ENCODE data around the gene FNDC3A.
"Not testable (repeated sequence)": the region's sequence is repeated elsewhere in the genome, so short reads cannot be mapped to it uniquely, and the experiment has no call there.

Gene FNDC3A

DNA sequence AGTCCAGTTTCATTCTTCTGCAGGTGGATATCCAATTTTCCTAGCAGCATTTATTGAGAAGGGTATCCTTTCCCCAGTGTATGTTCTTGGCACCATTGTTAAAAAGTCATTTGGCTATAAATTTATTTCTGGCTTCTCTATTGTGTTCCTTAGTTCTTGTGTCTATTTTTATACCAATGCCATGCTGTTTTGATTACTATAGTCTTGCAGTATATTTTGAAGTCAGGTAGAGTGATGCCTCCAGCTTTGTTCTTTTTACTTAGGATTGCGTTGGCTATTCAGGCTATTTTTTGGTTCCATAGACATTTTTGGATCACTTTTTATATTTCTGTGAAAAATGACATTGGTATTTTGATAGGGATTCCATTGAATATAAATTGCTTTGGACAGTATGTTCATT lies 172.7 kb downstream of the FNDC3A start:
- DNase-seq = no peak

- not testable (repeated sequence) for DNase-seq
Observed at GRCh38 chr13:49157955-49158584, 182.4 kb downstream of the FNDC3A start.

GRCh38 chr13:49163162-49163561 lies 187.4 kb downstream of the FNDC3A start:
- not testable (repeated sequence) for DNase-seq

DNA sequence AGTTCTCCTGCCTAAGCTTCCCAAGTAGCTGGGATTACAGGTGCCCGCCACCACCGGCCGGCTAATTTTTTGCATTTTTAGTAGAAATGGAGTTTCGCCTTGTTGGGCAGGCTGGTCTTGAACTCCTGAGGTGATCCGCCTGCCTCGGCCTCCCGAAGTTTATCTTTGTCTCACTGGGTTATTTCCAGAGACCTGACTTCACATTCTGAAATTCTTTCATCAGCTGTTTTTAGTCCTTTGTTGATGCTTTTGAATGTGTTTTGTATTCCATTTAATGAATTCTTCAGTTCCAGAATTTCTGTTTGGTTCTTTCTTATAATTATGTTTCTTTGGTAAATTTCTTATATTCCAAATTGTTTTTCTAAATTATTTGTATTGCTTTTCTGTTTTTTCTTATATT lies 189.0 kb downstream of the FNDC3A start:
- DNase-seq = no peak

DNA sequence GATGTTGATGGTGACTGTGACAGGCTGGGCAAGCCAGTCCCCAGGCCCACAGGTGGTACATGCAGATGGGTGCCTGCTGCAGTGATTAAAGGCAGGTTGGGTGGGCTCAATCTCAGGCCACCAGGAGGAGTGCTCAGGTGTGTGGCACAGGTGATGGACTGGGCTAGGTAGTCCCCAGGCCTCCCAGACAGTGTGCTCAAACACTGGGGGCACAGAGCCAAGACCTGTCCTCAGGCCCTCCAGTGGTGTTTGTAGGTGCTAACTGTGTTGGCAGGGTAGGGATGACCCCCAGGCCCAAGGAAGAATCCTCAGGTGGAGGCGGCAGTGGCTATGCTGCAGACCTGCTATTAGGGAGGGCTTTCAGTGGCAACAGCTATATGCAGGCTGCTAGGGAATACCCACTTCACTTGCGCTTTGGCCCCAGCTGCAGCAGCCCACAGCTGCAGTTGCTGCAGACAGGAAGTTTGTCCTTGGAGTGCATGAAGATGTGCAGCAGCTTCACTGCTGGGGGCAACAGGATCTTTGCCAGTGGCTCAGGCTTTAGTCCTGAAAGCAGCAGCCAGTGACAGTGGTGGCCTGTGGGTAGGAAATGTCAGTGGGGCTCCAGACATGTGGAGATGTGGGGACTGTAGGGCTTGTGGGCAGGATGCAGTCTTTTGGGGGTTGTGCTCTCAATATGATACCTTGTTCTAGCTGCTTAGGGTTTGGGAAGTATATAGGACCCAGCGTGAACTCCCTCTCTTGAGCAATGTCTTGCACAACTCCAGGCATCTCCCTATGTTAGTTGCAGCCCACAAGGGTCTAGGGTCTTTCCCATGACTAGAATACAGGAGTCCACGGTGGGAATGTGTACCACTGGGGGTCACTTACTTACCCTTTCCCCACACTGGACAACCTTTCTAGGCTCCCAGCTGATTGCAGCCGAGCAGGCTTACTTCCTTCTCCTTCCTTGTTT lies 190.4 kb downstream of the FNDC3A start:
- no peak for DNase-seq

DNA sequence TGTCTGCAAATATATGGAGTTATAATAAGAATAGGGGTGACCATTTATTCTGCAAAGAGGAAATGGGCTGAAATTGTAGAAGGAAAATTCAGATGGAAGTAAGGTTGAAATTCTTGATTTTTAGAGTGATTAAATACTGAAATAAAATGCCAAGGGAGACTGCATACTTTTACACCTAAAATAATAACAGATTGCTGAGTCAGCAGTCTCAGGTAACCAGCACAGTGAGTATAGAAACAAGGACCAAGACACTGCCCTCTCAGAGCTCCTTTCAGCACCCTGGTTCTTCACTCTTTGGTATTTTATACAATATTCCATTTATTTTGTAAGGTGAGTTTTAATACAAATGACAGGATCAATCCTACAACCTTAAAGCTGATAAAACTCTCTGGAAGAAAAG lies 195.6 kb downstream of the FNDC3A start:
- DNase-seq = no peak

DNA sequence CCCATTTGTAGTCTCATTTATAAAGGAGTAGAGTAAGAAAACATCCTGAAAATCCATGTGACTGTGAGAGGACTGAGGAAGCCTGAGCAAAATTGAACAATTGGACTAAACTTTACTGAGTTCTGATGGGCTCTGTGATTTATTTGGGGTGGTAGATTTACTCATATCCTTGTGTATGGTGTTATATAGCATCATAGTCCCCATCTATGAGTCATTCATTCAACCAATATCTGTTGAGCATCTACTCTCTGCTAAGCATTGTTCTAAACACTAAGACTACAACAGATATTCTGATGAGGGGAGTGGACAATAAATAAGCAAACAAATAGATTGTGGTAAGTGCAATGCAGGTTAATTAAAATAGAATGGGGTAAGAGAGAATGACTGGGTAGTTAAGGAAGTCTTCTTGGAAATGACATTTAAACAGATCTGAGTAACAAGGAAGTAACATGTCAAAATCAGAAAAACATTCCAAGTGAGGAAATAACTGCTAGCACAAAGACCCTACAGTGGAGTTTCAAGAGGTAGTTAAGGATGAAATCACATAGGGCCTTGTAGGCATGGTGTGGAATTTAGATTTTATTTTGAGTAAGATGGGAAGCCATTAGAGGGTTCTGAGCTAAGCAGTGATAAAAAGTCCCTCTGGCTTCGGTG lies 208.1 kb downstream of the FNDC3A start:
- DNase-seq = no peak

DNA sequence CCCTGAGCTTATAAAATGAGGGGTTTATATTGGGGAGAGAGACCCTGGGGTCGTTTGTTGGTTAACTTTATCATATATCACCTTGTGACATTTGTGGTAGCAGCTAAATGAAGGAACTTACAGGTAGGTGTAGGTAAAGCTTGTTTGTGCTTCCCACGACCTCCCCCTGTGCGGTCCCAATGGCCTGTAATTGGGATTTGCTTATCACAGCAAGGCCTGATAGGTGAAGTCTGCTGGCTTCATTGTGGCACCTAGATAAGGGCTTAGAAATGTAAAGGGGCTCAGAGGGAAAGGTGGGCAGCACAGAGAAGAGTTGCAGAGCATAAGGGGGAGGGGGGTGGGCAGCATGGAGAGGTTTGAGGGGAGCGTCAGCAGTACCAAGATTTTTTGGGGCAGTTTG lies 208.9 kb downstream of the FNDC3A start:
- DNase-seq = no peak

DNA sequence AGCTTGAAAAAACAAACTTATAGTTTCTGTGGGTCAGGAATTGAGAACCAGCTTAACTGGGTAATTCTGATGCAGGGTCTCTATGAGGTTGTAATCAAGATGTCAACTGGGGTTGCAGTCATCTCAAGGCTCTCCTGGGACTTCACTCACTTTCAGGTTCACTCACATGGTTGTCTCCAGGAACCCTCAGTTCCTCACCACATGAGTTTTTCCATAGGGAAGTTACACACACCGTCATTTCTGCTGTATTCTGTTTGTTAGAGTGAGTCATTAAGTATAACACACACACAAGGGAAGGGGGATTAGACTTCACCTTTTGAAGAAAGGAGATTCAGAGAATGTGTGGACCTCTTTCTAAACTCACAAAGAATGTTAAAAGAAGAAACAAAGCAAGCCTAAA lies 209.6 kb downstream of the FNDC3A start:
- no peak for DNase-seq

- no peak for DNase-seq
Observed at GRCh38 chr13:49190901-49191300, 215.2 kb downstream of the FNDC3A start.

DNA sequence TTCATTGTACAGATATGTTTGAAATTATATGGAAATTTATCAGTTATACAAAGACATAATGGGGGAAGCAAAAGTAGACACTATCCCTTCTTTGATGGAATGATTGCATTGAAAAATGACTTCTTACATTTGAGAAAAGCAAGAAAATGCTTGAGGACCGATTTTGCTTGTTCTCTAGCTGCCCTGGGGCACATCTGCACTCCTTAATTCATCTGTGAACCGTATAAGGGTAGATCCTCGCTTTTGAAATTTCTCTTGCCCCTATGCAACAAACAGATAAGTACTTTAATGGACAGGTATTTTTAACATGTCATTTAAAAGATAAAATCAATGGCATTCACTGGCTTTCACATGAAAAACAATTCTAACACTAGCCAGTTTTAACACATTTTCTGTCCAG lies 230.9 kb downstream of the FNDC3A start:
- DNase-seq = no peak

GRCh38 chr13:49208619-49209018 lies 232.9 kb downstream of the FNDC3A start:
- no peak for DNase-seq

- no peak for DNase-seq
Observed at GRCh38 chr13:49210114-49210513, 234.4 kb downstream of the FNDC3A start.

- DNase-seq = no peak
Observed at GRCh38 chr13:49210669-49211068, 235.0 kb downstream of the FNDC3A start.

- no peak for DNase-seq
Observed at GRCh38 chr13:49213539-49213938, 237.8 kb downstream of the FNDC3A start.

DNA sequence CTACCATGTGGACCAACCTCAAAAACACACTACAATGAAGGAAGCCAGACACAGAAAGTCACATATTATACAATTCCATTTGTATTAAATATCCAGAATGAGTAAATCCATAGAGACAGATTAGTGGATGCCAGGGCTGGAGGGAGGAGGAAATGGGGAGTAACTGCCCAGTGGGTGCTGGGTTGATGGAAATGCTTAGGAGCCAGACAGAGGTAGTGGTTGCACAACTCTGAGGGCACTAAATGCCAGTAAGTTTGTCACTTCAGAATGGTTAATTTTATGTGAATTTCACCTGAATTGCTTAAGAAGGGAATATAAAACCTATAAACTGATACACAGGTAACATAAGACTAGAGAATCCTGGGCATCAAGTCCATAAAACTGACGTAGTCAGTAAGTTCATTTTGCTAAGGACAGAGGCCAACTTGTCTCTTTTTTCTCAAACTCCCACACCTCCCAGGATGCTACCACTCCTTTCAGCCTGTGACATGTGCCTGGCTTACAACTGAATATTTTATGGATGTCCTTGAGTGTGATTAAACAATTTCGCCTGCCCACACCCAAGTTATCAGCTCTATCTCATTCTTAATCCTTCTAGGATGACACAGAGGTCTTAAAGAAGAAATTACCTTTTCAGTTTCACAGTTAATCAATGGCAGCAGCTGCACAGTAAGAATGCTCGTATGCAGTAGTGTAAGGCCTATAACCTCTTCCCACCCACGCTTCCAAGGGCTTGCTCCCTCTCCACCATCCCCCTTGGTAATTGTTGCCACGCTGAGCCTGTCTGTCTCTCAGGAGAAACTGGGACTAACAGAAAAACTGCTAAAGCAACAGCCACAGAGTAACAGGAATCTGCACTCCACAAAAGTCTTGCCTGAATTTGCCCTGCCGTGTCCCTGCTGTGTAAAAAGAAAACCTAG lies 238.5 kb downstream of the FNDC3A start:
- DNase-seq = no peak

- DNase-seq = peak; percentile 41 to 48
Observed at GRCh38 chr13:49214917-49215376, 239.2 kb downstream of the FNDC3A start.

GRCh38 chr13:49216334-49216733 lies 240.6 kb downstream of the FNDC3A start:
- DNase-seq = no peak

- no peak for DNase-seq
Observed at GRCh38 chr13:49217962-49218492, 242.3 kb downstream of the FNDC3A start.

- DNase-seq = no peak
Observed at GRCh38 chr13:49218493-49219051, 242.9 kb downstream of the FNDC3A start.

DNA sequence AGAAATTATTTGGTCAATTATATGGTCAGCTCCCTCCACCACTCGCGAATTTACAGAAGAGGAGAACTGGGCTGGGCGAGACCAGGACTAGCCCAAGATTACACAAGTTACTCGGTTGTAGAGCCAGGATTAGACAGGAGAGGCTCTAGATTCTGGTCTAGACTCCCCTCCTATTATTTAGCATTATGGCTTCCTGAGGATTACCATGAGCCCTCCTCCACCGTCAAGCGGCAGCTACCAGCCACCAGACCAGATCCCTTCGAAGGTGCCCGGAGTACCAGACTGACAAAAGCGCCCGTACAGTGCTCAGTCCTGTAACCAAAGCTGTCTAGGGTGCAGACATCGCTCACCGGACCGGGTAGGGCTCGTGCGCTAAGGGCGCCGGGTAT lies 243.9 kb downstream of the FNDC3A start:
- no peak for DNase-seq

All from activated T-cell treated with anti-CD3 and anti-CD28 coated beads, Interleukin-2, amount 50 U/mL, for 48 hours (primary cell).